Ishikawa (cell line): ENCODE data around the gene GNPTAB.

Experiments used
- CEBPB ChIP-seq: IDR thresholded peaks from 2 replicates; pipeline ENCODE4 v1.6.1; 2012
- CREB1 ChIP-seq: IDR thresholded peaks from 2 replicates; pipeline ENCODE4 v1.6.1; 2012; ENCODE audit warnings: low read depth
- EGR1 ChIP-seq: IDR thresholded peaks from 2 replicates; pipeline ENCODE4 v1.6.1; 2012
- EP300 ChIP-seq: IDR thresholded peaks from 2 replicates; pipeline ENCODE4 v1.6.1; 2012; ENCODE audit warnings: borderline replicate concordance
- FOXM1 ChIP-seq: IDR thresholded peaks from 2 replicates; pipeline ENCODE4 v1.6.1; 2012; ENCODE audit warnings: low read depth, borderline replicate concordance
- MAX ChIP-seq: IDR thresholded peaks from 2 replicates; pipeline ENCODE4 v1.6.1; 2012
- NFIC ChIP-seq: IDR thresholded peaks from 2 replicates; pipeline ENCODE4 v1.6.1; 2012
- RAD21 ChIP-seq: IDR thresholded peaks from 2 replicates; pipeline ENCODE4 v1.6.1; 2012; ENCODE audit warnings: low read depth
- REST ChIP-seq: IDR thresholded peaks from 2 replicates; pipeline ENCODE4 v1.6.1; 2012; ENCODE audit warnings: low read depth, mild to moderate bottlenecking
- TAF1 ChIP-seq: IDR thresholded peaks from 2 replicates; pipeline ENCODE4 v1.6.1; 2012; ENCODE audit warnings: low read depth, mild to moderate bottlenecking
- TCF12 ChIP-seq: IDR thresholded peaks from 2 replicates; pipeline ENCODE4 v1.6.1; 2012; ENCODE audit warnings: low read depth
- TEAD4 ChIP-seq: IDR thresholded peaks from 2 replicates; pipeline ENCODE4 v1.6.1; 2012
- USF1 ChIP-seq: IDR thresholded peaks from 2 replicates; pipeline ENCODE4 v1.6.1; 2012
- YY1 ChIP-seq: IDR thresholded peaks from 2 replicates; pipeline ENCODE4 v1.6.1; 2012; ENCODE audit warnings: low read depth
- ZBTB7A ChIP-seq: IDR thresholded peaks from 2 replicates; pipeline ENCODE4 v1.6.1; 2012; ENCODE audit warnings: low read depth

GNPTAB gene

GRCh38 chr12:101743724-101744472 lies 86.9 kb downstream of the GNPTAB start:
- TF ChIP-seq EGR1: no peak
- no peak for TF ChIP-seq NFIC
- TF ChIP-seq FOXM1: no peak
- TF ChIP-seq RAD21: no peak
- no peak for TF ChIP-seq TCF12
- TF ChIP-seq TEAD4: no peak
- no peak for TF ChIP-seq REST
- no peak for TF ChIP-seq EP300
- no peak for TF ChIP-seq USF1
- TF ChIP-seq CEBPB: no peak
- TF ChIP-seq TAF1: no peak
- no peak for TF ChIP-seq YY1
- no peak for TF ChIP-seq MAX
- no peak for TF ChIP-seq ZBTB7A
- TF ChIP-seq CREB1: no peak

GRCh38 chr12:101743242-101743641 lies 87.5 kb downstream of the GNPTAB start:
- TF ChIP-seq MAX: no peak
- no peak for TF ChIP-seq TCF12
- no peak for TF ChIP-seq RAD21
- no peak for TF ChIP-seq ZBTB7A
- TF ChIP-seq USF1: no peak
- no peak for TF ChIP-seq EP300
- no peak for TF ChIP-seq TEAD4

GRCh38 chr12:101740980-101741379 lies 89.8 kb downstream of the GNPTAB start:
- TF ChIP-seq REST: no peak
- TF ChIP-seq YY1: no peak
- TF ChIP-seq TEAD4: no peak
- TF ChIP-seq NFIC: no peak
- TF ChIP-seq CREB1: no peak
- TF ChIP-seq MAX: no peak
- TF ChIP-seq TAF1: no peak
- TF ChIP-seq CEBPB: no peak
- no peak for TF ChIP-seq RAD21
- no peak for TF ChIP-seq FOXM1
- TF ChIP-seq EP300: no peak
- TF ChIP-seq ZBTB7A: no peak
- no peak for TF ChIP-seq TCF12
- TF ChIP-seq USF1: no peak

GRCh38 chr12:101740566-101740965 lies 90.2 kb downstream of the GNPTAB start:
- TF ChIP-seq TAF1: no peak
- TF ChIP-seq CREB1: no peak
- TF ChIP-seq EGR1: no peak
- no peak for TF ChIP-seq USF1
- TF ChIP-seq TCF12: no peak

GRCh38 chr12:101738920-101739665 lies 91.7 kb downstream of the GNPTAB start, which contains the start of gene SYCP3:
Gene SYCP3, minus strand, starts transcription at chr12:101739462. Its CDS starts 1,527 bp downstream, at chr12:101737935.
- TF ChIP-seq EGR1 (no peak), TCF12 (no peak), ZBTB7A (no peak), TAF1 (no peak), USF1 (no peak)
